GM12874 (cell line): ENCODE measurements around the gene MAN1C1.

ENCODE experiments used
- TF ChIP-seq, protein P1 (sequence below): IDR thresholded peaks from 2 replicates; pipeline ENCODE4 v1.5.1; 2011; ENCODE audit warnings: low read depth, mild to moderate bottlenecking, control low read depth, low read length, moderate library complexity; ENCODE audit not compliant: insufficient read depth

Gene MAN1C1

DNA sequence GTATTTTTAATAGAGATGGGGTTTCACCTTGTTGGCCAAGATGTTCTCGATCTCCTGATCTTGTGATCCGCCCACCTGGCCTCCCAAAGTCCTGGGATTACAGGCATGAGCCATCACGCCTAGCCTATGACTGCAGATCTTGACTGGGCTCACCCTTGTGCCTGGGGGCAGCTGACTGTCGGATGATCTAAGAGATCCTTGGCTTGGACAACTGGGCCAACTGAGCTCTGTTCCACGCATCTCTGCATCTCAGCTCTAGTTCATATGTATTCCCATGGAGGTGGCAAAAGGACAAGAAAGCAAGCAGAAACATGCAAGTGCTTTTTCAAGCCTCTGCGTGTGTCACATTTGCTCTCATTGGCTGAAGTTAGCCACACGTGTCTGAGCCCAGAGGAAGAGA lies 107.6 kb downstream of the MAN1C1 start:
- TF ChIP-seq, protein P1, sequence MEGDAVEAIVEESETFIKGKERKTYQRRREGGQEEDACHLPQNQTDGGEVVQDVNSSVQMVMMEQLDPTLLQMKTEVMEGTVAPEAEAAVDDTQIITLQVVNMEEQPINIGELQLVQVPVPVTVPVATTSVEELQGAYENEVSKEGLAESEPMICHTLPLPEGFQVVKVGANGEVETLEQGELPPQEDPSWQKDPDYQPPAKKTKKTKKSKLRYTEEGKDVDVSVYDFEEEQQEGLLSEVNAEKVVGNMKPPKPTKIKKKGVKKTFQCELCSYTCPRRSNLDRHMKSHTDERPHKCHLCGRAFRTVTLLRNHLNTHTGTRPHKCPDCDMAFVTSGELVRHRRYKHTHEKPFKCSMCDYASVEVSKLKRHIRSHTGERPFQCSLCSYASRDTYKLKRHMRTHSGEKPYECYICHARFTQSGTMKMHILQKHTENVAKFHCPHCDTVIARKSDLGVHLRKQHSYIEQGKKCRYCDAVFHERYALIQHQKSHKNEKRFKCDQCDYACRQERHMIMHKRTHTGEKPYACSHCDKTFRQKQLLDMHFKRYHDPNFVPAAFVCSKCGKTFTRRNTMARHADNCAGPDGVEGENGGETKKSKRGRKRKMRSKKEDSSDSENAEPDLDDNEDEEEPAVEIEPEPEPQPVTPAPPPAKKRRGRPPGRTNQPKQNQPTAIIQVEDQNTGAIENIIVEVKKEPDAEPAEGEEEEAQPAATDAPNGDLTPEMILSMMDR: no peak

GRCh38 chr1:25724966-25725365 lies 108.4 kb downstream of the MAN1C1 start:
- TF ChIP-seq, protein P1: no peak

GRCh38 chr1:25725482-25725881 lies 108.9 kb downstream of the MAN1C1 start:
- TF ChIP-seq, protein P1: no peak

DNA sequence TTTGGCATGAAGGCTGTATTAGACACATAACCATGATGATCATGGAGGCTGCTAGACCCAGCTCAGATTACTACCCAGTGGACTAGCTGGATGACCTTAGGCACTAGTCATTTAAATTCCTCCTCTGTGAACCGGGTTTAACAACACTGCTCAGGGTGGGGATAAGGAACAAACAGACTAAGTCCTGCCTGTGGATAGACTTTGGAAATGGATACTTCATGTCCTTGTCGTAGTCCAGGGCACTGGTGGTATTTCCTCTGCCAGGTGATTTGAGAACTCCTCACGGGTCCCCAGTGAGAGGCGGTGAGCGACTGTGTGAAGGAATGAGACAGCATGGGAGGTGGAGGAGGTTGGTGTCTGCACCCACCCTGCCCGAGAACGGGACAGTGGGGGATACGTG lies 110.5 kb downstream of the MAN1C1 start:
- TF ChIP-seq, protein P1: no peak

- TF ChIP-seq, protein P1: no peak
These were observed 111.2 kb downstream of the MAN1C1 start for GRCh38 chr1:25727635-25728286.

DNA sequence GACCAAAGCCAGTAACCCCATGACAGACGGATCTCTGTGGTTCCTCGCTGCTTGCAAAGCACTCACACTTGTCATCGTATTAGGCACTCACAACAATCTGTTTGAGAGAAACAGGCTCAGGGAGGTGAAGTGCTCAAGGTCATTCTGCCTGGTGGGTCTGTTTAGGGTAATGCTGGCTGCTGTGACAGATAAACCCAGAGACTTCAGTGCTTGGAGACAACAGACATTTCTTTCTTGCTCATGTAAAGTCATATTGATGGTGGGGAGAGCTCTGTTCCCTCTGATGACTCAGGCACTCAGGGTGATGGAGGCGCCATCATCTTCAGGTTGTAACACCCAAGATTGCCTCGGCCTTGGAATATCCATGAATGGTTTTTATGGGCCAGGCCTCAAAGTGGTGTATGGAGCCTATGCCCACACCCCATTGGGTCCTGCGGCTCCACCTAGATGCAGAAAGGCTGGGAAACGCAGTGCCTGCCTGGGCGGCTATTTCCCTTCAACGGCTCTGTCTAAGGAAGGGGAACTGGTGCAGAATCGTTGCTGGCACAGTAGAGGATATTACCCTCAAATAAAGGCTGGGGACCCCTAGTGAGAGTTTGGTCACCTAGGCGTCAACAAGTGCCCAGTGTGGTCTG lies 111.8 kb downstream of the MAN1C1 start:
- TF ChIP-seq, protein P1: no peak

DNA sequence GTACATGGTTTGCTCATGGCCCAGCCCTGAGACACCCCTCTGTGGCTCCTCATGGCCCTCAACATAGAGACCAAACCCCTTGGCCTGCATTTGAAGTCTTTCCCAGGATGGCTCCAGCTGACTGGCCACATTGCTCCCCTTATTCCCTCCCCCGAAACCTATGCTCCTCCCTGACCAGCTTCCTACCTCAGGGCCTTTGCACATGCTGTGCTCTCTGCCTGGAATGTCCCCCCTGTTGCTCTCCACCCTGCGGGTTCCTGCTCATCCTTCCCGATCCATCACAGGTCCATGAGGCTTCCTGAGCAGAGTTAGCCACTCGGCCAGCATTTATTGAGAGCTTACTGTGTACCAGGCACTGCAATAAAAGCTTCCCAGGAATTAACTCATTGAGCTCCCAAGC lies 112.5 kb downstream of the MAN1C1 start:
- TF ChIP-seq, protein P1: no peak
